Hematopoietic multipotent progenitor cell (in vitro differentiated cells): ENCODE results near the gene STK26. TPM values are rescaled to one million over a fixed set of nuclear protein-coding genes. Genes with fewer than 3 reads are reported as not detected.
A peak's percentile ranks its signal among the peaks of the same experiment; 100 is the strongest.
"Not testable (repeated sequence)": the region's sequence is repeated elsewhere in the genome, so short reads cannot be mapped to it uniquely, and the experiment has no call there.

Experiments used
- DNase-seq, 3 donors: peaks; one replicate each; pipeline ENCODE4 v3.0.0-alpha.2; 2011 to 2015; ENCODE audit warnings: low read depth in 2 of 3, low spot score in 2 of 3
- total RNA-seq: library from RNA; depleted of rRNA; stranded (reverse); fragments of >200 nt; gene quantifications from one replicate; pipeline ENCODE4 v1.2.3, GENCODE V29; 2012

Gene STK26
- total RNA-seq, 1 donor = 17.8 TPM

DNA sequence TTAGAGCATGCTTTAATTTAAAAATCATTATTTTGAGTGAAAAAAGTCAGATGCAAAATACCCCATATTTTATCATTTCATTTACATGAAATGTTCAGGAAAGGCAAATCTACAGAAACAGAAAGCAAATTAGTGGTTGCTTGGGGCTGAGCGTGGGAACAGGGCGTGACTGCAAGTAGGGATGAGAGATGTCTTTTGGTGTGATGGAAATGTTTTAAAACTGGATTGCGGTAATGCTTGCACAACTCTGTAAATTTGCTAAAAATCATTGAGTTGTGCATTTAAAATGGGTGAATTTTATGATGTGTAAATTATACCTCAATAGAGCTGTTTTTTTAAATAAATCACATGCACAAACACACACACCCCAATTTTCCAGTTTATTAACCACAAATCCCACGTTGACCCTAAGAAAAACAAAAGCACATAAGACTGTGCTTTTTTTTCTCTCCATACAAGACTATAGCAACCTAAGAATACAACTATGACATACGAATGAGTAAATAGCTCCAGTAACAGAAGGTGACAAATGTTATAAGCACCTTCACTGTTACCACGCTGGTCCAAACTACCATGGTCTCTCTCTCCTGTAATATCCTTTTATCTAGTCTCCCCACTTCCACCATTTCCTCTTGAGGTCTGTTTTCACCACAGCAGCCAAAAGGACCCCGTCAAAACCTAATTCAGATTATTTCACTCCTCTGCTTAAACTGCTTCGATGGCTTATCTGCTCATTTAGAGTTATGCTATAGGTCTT lies 67.5 kb downstream of the STK26 start:
- peak in 1 of 3 donors; percentile 3 for DNase-seq

GRCh38 chrX:132092439-132093065 lies 69.5 kb downstream of the STK26 start:
- peak; percentile 9 to 68 (median 53) for DNase-seq

DNA sequence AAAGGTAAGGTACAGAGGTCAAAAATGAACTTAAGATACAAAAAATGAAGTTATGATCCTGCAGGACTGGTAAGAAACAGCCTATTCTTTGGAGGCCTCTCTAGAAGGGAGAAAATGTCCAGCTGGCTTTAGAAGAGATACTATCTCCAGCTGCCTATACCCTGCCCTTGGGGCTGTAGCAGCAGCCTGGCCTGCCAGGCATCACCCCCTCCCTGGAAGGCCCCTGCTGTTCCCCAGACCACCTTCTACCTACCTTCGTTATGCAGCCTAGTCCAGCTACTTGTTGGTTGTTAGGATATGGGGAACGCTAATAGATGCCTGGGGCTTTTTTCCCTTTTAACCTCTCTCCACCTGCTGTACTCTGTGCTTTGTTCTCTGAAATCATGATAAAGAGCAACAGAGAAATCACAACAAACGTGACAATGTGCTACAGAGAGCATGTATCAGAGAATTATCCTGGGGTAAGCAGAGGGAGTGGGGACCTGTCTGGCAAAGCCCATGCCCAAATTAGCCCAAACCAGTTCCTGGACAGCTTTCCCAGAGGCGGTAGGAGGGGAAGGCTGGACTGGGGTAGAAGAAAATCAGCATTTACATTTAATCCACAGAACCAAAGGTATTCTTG lies 70.2 kb downstream of the STK26 start:
- DNase-seq = no peak

DNA sequence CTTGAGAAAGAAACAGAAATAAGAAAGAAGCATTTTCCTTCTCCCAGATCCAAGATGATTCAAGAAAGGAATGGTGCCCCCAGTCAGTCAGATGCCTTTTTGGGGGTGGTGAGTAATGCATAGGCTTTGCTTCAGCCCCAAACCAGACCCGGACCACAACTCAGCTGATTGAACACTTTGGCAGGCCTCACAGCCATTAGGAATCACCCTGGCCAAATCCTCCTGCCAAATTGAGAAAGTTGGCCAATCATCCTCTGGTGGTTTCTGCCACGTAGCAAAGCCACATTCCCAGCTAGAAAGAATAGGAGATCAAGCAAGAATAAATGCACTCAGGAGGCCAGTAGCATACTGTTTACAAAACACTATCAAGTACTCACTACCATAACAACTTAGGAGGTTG lies 71.1 kb downstream of the STK26 start:
- DNase-seq = no peak

GRCh38 chrX:132098704-132099103 lies 75.6 kb downstream of the STK26 start:
- not testable (repeated sequence) for DNase-seq

- DNase-seq = no peak
Observed at GRCh38 chrX:132101206-132101605, 78.1 kb downstream of the STK26 start.

GRCh38 chrX:132101799-132102198 lies 78.7 kb downstream of the STK26 start:
- DNase-seq = no peak

DNA sequence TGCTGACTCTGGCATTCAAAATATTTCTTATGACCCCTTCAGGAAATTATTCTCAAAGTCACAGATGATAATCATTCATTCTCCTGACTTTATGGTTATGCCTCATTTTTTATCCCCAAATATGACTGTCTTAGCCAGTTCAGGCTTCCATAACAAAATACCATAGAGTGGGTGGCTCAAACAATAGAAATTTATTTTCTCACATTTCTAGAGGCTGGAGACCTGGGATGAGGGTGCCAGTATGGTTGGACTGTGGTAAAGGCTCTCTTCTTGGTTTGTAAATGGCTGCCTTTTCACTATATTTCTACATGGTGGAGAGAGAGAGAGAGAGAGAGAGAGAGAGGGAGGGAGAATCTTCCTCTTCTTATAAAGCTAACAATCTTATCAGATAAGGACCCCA lies 84.2 kb downstream of the STK26 start:
- DNase-seq = no peak

DNA sequence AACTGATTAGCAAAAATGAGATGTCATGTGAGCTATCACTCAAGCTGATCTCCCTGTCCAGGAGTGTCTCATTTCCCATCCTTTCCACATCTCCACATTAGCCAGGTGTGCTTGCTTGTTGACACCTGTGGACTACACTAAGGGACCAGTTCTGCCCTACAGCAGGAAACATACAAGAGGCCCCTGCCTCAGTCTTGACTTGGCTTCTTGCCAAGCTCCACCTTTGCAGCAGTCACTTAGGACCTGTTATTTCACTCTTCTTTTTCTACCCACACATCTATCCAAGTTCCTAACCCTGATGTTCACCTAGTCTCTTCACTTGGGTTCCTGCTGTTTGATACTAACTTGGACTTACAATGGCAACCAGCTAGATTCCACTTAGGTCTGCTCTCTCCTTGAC lies 91.5 kb downstream of the STK26 start:
- DNase-seq = no peak

GRCh38 chrX:132115792-132116191 lies 92.7 kb downstream of the STK26 start:
- DNase-seq = no peak

DNA sequence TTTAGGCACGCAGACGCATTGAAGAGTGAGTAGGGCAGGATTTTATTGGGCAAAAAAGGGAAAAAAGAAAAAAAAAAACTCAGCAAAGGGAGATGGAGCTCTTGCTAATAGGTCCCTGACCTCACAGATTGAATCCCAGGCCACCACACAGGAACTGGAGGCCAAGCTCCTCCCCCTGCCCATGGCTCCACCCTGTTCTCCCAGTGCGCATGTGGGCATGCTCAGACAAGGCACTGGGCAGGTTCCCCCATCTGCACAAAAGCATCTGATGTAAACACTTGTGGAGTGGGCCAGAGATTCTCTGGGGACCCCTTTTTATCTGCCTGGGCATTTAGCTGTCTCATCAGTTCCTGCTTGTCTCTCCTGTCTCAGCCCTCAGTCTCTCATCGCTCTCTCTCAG lies 95.3 kb downstream of the STK26 start:
- no peak for DNase-seq

DNA sequence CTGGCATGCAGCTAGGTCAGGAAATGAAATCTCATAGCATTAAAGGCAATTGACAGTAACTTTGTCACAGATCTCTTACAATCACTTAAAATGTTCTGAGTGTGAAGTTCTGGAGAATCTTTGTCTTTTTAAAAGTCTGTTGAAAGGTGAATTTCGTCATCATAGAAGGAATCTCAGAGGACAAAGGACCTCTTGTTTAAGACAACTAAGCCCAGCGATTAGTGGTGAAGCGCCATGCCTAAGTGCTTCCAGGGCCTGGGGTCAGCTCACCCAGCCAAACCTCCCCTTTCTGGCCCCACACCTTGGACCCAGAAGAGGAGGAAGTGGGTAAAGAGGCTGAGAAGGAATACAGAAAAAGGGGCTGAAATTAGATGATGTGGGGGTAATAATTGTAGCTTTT lies 96.2 kb downstream of the STK26 start:
- DNase-seq = no peak

DNA sequence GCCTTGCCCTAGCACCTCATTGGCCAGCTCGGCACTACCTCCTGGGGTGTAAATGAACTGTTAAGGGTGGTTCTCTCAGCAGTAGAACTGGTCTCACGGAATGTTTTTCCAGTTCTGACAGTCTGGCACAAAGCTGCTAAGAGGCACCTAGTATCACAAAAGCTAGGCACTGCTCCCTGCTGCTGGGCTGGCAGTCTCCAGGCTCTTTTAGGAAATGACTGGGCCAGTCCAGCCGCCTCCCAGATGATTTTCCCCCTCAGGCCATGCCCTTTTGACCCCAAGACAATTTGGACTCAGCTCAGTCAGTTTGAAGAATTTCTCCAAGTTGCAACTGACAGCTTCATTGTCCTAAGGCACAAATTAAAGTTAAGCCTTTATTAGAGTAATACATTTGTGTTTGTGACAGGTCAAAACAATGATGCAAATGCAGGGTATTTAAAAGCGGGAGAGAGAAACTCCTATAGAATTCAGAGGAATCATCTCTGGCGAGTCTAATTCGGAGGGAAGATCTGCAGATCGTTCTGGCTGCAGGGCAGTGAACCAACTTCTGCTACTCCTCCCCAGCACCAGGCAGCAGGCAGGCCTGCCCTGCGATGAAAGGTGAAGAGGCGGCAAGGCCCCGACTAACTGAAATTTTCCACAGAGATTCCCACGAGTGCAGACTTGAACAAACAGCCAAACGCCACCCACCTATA lies 96.9 kb downstream of the STK26 start:
- no peak for DNase-seq

GRCh38 chrX:132120913-132121312 lies 97.8 kb downstream of the STK26 start:
- DNase-seq = no peak

Other genes starting within 250 kb of the STK26 start
- not detected for gene FRMD7, start 104.7 kb downstream of the STK26 start, total RNA-seq
- 7.0 TPM for gene RAP2C, start 196.1 kb downstream of the STK26 start, total RNA-seq